AG20443 (cell line): ENCODE data around the gene FAM110A.
"Not testable (repeated sequence)": the region's sequence is repeated elsewhere in the genome, so short reads cannot be mapped to it uniquely, and the experiment has no call there.

Experiments used
- DNase-seq: peaks from one replicate; pipeline ENCODE4 v3.0.0; 2012; ENCODE audit warnings: low spot score, mixed read lengths

The FAM110A gene

GRCh38 chr20:823574-823902 is 10.0 kb upstream of the FAM110A start:
- no peak for DNase-seq

GRCh38 chr20:824490-824889 is 9.0 kb upstream of the FAM110A start:
- DNase-seq = no peak

GRCh38 chr20:824916-825315 is 8.6 kb upstream of the FAM110A start:
- DNase-seq = no peak

GRCh38 chr20:825710-826421 is 7.6 kb upstream of the FAM110A start:
- DNase-seq = no peak

- no peak for DNase-seq
These were observed 6.7 kb upstream of the FAM110A start for GRCh38 chr20:826695-827323.

- not testable (repeated sequence) for DNase-seq
These were observed 5.5 kb upstream of the FAM110A start for GRCh38 chr20:827981-828380.

- no peak for DNase-seq
These were observed 4.5 kb upstream of the FAM110A start for GRCh38 chr20:828987-829386.

GRCh38 chr20:829551-829950 is 4.0 kb upstream of the FAM110A start:
- peak; percentile 57 for DNase-seq

- peak; percentile 37 for DNase-seq
These were observed 3.4 kb upstream of the FAM110A start for GRCh38 chr20:830011-830521.

- no peak for DNase-seq
These were observed 2.3 kb upstream of the FAM110A start for GRCh38 chr20:831251-831650.

GRCh38 chr20:831956-832355 is 1.6 kb upstream of the FAM110A start:
- DNase-seq = no peak

GRCh38 chr20:833121-833449 is 430 bp upstream of the FAM110A start:
- peak; percentile 21 for DNase-seq

GRCh38 chr20:834151-834746 is 734 bp downstream of the FAM110A start:
- no peak for DNase-seq

GRCh38 chr20:835608-836045 is 2.1 kb downstream of the FAM110A start:
- no peak for DNase-seq

- no peak for DNase-seq
These were observed 2.7 kb downstream of the FAM110A start for GRCh38 chr20:836190-836589.

GRCh38 chr20:839015-839414 is 5.5 kb downstream of the FAM110A start:
- DNase-seq = no peak

GRCh38 chr20:839626-840025 is 6.1 kb downstream of the FAM110A start:
- no peak for DNase-seq

GRCh38 chr20:840503-840857 is 7.0 kb downstream of the FAM110A start:
- DNase-seq = no peak

GRCh38 chr20:840858-841567 is 7.5 kb downstream of the FAM110A start:
- no peak for DNase-seq

GRCh38 chr20:841568-842546 is 8.3 kb downstream of the FAM110A start:
- DNase-seq = no peak

- DNase-seq = no peak
These were observed 9.0 kb downstream of the FAM110A start for GRCh38 chr20:842547-842940.

GRCh38 chr20:843912-844311 is 10.4 kb downstream of the FAM110A start:
- no peak for DNase-seq
